Astrocyte (in vitro differentiated cells and primary cell): ENCODE data around the gene TARDBP. TPM values are rescaled to one million over a fixed set of nuclear protein-coding genes. Genes with fewer than 3 reads are reported as not detected.

Experiments
- DNase-seq: peaks from one replicate; pipeline ENCODE4 v3.0.0-alpha.2; 2010; ENCODE audit warnings: low read depth
- FAIRE-seq: peaks from 2 replicates; lab custom pipeline; 2011; peaks lifted over from hg19 to GRCh38; lab: Jason Lieb, UNC
- H2AFZ ChIP-seq: 2 replicates; pipeline ENCODE4 v1.6.0; 2012; ENCODE audit warnings: low read depth, low read length, inconsistent platforms
- H3K27ac ChIP-seq: 2 replicates; pipeline ENCODE4 v1.5.1; 2011; ENCODE audit warnings: low read depth, low read length, inconsistent platforms
- H3K27me3 ChIP-seq: 2 replicates; pipeline ENCODE4 v1.6.0; 2011; ENCODE audit warnings: low read length, inconsistent platforms; ENCODE audit not compliant: insufficient read depth
- H3K36me3 ChIP-seq: 2 replicates; pipeline ENCODE4 v1.5.1; 2011; ENCODE audit warnings: low read length, inconsistent platforms; ENCODE audit not compliant: insufficient read depth
- H3K4me1 ChIP-seq: 2 replicates; pipeline ENCODE4 v1.5.1; 2011; ENCODE audit warnings: low read length, inconsistent platforms; ENCODE audit not compliant: insufficient read depth
- H3K4me2 ChIP-seq: 2 replicates; pipeline ENCODE4 v1.6.0; 2012; ENCODE audit warnings: low read length, inconsistent platforms
- H3K4me3 ChIP-seq: 2 replicates; pipeline ENCODE4 v1.5.1; 2011; ENCODE audit warnings: low read depth, mild to moderate bottlenecking, low read length, inconsistent platforms; ENCODE audit not compliant: insufficient read depth
- H3K79me2 ChIP-seq: 2 replicates; pipeline ENCODE4 v1.6.0; 2012; ENCODE audit warnings: mild to moderate bottlenecking, low read length, inconsistent platforms; ENCODE audit not compliant: insufficient read depth
- H3K9ac ChIP-seq: 2 replicates; pipeline ENCODE4 v1.6.0; 2012; ENCODE audit warnings: mild to moderate bottlenecking, low read length, inconsistent platforms
- H3K9me3 ChIP-seq: 2 replicates; pipeline ENCODE4 v1.5.1; 2012; ENCODE audit warnings: low read depth, mild to moderate bottlenecking, low read length, inconsistent platforms; ENCODE audit not compliant: insufficient read depth
- H4K20me1 ChIP-seq: 2 replicates; pipeline ENCODE4 v1.6.0; 2012; ENCODE audit warnings: low read length, inconsistent platforms; ENCODE audit not compliant: insufficient read depth
- H3K27ac Mint-ChIP-seq: one replicate; pipeline ENCODE4 v1.8.0; 2021; ENCODE audit warnings: mild to moderate bottlenecking, mixed read lengths; ENCODE audit not compliant: unreplicated experiment
- H3K27me3 Mint-ChIP-seq: one replicate; pipeline ENCODE4 v1.8.0; 2021; ENCODE audit warnings: low read depth, mixed read lengths; ENCODE audit not compliant: unreplicated experiment
- H3K36me3 Mint-ChIP-seq: one replicate; pipeline ENCODE4 v1.8.0; 2021; ENCODE audit warnings: low read depth, mixed read lengths; ENCODE audit not compliant: unreplicated experiment
- H3K4me1 Mint-ChIP-seq: one replicate; pipeline ENCODE4 v1.8.0; 2021; ENCODE audit warnings: low read depth, mixed read lengths; ENCODE audit not compliant: unreplicated experiment
- H3K4me3 Mint-ChIP-seq: one replicate; pipeline ENCODE4 v1.8.0; 2021; ENCODE audit warnings: mild to moderate bottlenecking, moderate library complexity, mixed read lengths; ENCODE audit not compliant: unreplicated experiment
- H3K9me3 Mint-ChIP-seq: one replicate; pipeline ENCODE4 v1.8.0; 2021; ENCODE audit warnings: mild to moderate bottlenecking, mixed read lengths; ENCODE audit not compliant: unreplicated experiment
- EZH2 ChIP-seq: IDR thresholded peaks from 2 replicates; pipeline ENCODE4 v1.6.1; 2012; ENCODE audit warnings: mild to moderate bottlenecking, low read length, inconsistent platforms; ENCODE audit not compliant: insufficient read depth
- total RNA-seq: library from RNA; stranded (reverse); gene quantifications from 2 replicates; pipeline ENCODE4 v1.2.1, GENCODE V29; 2021
- TF ChIP-seq, protein P1 (sequence below): IDR thresholded peaks from 2 replicates; pipeline ENCODE4 v1.5.1; 2011; ENCODE audit warnings: low read depth, mild to moderate bottlenecking, inconsistent platforms, low read length, moderate library complexity; ENCODE audit not compliant: insufficient read depth

TARDBP gene
- total RNA-seq, 1 donor from 2014 or later = 148 TPM

DNA sequence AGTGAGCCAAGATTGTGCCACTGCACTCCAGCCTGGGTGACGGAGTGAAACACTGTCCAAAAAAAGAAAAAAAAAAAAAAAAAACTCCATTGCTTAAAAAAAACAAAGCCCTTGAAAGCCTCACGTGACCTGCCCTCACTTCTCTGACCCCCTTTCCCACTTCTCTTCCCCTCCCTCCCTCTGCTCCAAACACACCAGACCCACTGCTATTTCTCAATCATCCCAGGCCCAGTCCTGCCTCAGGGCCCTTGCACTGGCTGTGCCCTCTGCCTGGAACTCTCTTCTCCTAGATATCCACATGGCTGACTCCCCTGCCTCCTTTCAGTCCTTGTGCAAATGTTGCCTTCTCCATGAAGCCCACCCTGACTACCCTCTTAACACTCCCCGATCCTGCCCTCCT lies 45.4 kb upstream of the TARDBP start:
- no peaks in the 10 kb centered on the region for H3K4me1 ChIP-seq
- FAIRE-seq (no peak), DNase-seq (no peak)
- no peak for TF ChIP-seq EZH2
- TF ChIP-seq, protein P1, sequence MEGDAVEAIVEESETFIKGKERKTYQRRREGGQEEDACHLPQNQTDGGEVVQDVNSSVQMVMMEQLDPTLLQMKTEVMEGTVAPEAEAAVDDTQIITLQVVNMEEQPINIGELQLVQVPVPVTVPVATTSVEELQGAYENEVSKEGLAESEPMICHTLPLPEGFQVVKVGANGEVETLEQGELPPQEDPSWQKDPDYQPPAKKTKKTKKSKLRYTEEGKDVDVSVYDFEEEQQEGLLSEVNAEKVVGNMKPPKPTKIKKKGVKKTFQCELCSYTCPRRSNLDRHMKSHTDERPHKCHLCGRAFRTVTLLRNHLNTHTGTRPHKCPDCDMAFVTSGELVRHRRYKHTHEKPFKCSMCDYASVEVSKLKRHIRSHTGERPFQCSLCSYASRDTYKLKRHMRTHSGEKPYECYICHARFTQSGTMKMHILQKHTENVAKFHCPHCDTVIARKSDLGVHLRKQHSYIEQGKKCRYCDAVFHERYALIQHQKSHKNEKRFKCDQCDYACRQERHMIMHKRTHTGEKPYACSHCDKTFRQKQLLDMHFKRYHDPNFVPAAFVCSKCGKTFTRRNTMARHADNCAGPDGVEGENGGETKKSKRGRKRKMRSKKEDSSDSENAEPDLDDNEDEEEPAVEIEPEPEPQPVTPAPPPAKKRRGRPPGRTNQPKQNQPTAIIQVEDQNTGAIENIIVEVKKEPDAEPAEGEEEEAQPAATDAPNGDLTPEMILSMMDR = no peak
- H3K9me3 Mint-ChIP-seq = no peaks in the 10 kb centered on the region
- H3K79me2 ChIP-seq = no peaks in the 10 kb centered on the region
- H3K36me3 ChIP-seq = no peaks in the 10 kb centered on the region
- no peak overlapping the region for H2AFZ ChIP-seq
- no peaks in the 10 kb centered on the region for H3K9me3 ChIP-seq
- H3K27me3 Mint-ChIP-seq = peaks cover 45% of the 10 kb centered on the region
- no peak overlapping the region for H3K4me3 ChIP-seq
- no peaks in the 10 kb centered on the region for H4K20me1 ChIP-seq
- H3K36me3 Mint-ChIP-seq = no peaks in the 10 kb centered on the region
- no peak overlapping the region for H3K4me3 Mint-ChIP-seq
- H3K27ac ChIP-seq = no peak overlapping the region
- H3K27ac Mint-ChIP-seq = no peak overlapping the region
- no peak overlapping the region for H3K9ac ChIP-seq
- H3K27me3 ChIP-seq = peaks cover 42% of the 10 kb centered on the region
- no peak overlapping the region for H3K4me2 ChIP-seq
- no peaks in the 10 kb centered on the region for H3K4me1 Mint-ChIP-seq

DNA sequence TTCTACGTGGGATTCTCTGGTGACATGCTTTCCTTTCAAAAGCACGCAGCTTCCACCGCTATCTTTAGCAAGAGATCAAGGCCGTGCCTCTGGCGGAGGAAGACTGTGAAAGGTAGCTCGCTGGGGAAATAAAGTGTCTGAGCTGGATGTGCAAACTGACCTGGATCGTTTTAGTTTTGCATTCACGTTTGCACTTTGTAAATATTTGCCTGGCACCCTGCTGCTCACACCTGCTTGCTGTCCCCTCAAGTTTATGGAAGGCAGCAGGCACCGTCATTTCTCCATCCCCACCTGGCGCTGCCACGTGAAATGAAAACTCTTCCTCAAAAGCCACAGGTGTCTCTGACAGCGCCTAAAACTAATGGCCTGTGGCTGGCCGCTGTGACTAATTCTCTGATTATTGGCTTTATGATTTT lies 44.0 kb upstream of the TARDBP start:
- H3K4me1 ChIP-seq = no peaks in the 10 kb centered on the region
- peak overlapping the region; percentile 40 for H3K4me3 ChIP-seq
- no peak overlapping the region for H3K9ac ChIP-seq
- no peaks in the 10 kb centered on the region for H3K9me3 ChIP-seq
- no peak overlapping the region for H2AFZ ChIP-seq
- peak; percentile 5 for DNase-seq
- Mint-ChIP-seq H3K27me3 (peaks cover 39% of the 10 kb centered on the region), H3K4me1 (no peaks in the 10 kb centered on the region), H3K36me3 (no peaks in the 10 kb centered on the region), H3K27ac (no peak overlapping the region), H3K9me3 (no peaks in the 10 kb centered on the region), H3K4me3 (no peak overlapping the region)
- no peak overlapping the region for H3K27ac ChIP-seq
- no peak for TF ChIP-seq EZH2
- TF ChIP-seq, protein P1 = no peak
- no peaks in the 10 kb centered on the region for H3K79me2 ChIP-seq
- H3K27me3 ChIP-seq = peaks cover 43% of the 10 kb centered on the region
- H4K20me1 ChIP-seq = no peaks in the 10 kb centered on the region
- H3K4me2 ChIP-seq = peak overlapping the region; percentile 81
- no peak for FAIRE-seq
- no peaks in the 10 kb centered on the region for H3K36me3 ChIP-seq

DNA sequence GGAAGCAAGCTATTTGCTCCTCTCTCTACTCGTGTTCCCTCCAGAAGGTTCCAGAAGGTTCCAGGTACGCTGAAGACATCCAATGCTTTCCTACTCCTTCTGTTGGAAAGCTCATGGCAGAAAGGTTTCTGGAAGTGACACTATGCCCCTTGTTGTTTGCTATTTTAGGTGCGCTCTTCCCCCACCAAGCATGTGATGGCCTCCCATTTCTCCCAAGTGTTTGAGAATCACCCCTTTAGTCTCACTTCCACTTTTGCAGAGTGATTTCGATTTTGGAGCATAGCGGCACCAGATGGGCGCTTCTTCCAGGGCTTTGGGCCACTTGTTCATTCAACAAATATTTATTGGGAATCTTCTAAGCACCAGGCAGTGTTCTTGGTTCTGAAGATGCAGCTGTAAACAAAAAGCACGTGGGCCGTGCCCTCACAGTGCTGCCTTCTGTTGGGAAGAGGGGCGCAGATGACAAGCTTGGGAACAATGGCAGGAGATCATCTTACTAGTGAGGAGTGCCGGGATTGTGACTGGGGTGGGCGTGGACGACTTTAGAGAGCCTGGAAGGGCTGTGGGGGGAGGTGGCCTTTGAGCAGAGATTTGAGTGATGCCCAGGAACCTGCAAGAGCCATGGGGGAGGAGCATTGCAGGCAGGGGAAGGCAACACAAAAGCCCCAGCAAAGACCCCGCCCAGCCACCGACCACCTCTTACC lies 43.0 kb upstream of the TARDBP start:
- H3K27ac ChIP-seq = no peak overlapping the region
- TF ChIP-seq, protein P1 = no peak
- TF ChIP-seq EZH2 = no peak
- peaks cover 37% of the 10 kb centered on the region for H3K27me3 ChIP-seq
- no peak overlapping the region for H2AFZ ChIP-seq
- H3K4me2 ChIP-seq = no peak overlapping the region
- Mint-ChIP-seq H3K27me3 (peaks cover 32% of the 10 kb centered on the region), H3K27ac (no peak overlapping the region), H3K36me3 (no peaks in the 10 kb centered on the region), H3K9me3 (no peaks in the 10 kb centered on the region), H3K4me3 (peak overlapping the region; percentile 58), H3K4me1 (no peaks in the 10 kb centered on the region)
- H3K9me3 ChIP-seq = no peaks in the 10 kb centered on the region
- H3K36me3 ChIP-seq = no peaks in the 10 kb centered on the region
- DNase-seq (no peak), FAIRE-seq (no peak)
- no peaks in the 10 kb centered on the region for H4K20me1 ChIP-seq
- H3K9ac ChIP-seq = no peak overlapping the region
- H3K4me3 ChIP-seq = no peak overlapping the region
- H3K79me2 ChIP-seq = no peaks in the 10 kb centered on the region
- H3K4me1 ChIP-seq = no peaks in the 10 kb centered on the region
